PC-9 (cell line): ENCODE data around the gene SBF2.

Experiments
- EZH2 ChIP-seq: fragments of 200-600 bp; sonication (generic); IDR thresholded peaks from 2 replicates; pipeline ENCODE4 v1.8.0; 2017; ENCODE audit warnings: antibody characterized with exemption, low read depth
- TF ChIP-seq, protein P1 (sequence below): fragments of 200-600 bp; sonication (generic); conservative IDR thresholded peaks from 2 replicates; pipeline ENCODE4 v1.6.1; 2017; ENCODE audit warnings: mixed run types, antibody characterized with exemption, mild to moderate bottlenecking, moderate library complexity

GRCh38 chr11:9839550-9839949, 454.5 kb downstream of the SBF2 start:
- TF ChIP-seq, protein P1, sequence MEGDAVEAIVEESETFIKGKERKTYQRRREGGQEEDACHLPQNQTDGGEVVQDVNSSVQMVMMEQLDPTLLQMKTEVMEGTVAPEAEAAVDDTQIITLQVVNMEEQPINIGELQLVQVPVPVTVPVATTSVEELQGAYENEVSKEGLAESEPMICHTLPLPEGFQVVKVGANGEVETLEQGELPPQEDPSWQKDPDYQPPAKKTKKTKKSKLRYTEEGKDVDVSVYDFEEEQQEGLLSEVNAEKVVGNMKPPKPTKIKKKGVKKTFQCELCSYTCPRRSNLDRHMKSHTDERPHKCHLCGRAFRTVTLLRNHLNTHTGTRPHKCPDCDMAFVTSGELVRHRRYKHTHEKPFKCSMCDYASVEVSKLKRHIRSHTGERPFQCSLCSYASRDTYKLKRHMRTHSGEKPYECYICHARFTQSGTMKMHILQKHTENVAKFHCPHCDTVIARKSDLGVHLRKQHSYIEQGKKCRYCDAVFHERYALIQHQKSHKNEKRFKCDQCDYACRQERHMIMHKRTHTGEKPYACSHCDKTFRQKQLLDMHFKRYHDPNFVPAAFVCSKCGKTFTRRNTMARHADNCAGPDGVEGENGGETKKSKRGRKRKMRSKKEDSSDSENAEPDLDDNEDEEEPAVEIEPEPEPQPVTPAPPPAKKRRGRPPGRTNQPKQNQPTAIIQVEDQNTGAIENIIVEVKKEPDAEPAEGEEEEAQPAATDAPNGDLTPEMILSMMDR: no peak
- TF ChIP-seq EZH2: no peak
